Loucy (cell line): ENCODE measurements around the gene UMODL1.

Source experiments
- CTCF ChIP-seq: fragments of 200-600 bp; sonication (generic); conservative IDR thresholded peaks from 2 replicates; pipeline ENCODE4 v1.5.1; 2014; ENCODE audit warnings: mild to moderate bottlenecking, antibody characterized with exemption, low read length
- EZH2phosphoT487 ChIP-seq: fragments of 200-600 bp; IDR thresholded peaks from 2 replicates; pipeline ENCODE4 v1.6.1; 2018; ENCODE audit warnings: antibody characterized with exemption, mild to moderate bottlenecking, moderate library complexity, borderline replicate concordance

- no peak for TF ChIP-seq CTCF
- no peak for TF ChIP-seq EZH2phosphoT487
Measured at GRCh38 chr21:42140196-42140934, 69.2 kb downstream of the UMODL1 start.
